Muscle layer of duodenum (tissue), 2 donors: Measurements from ENCODE around the gene GLI3.

Source experiments
- H3K27ac ChIP-seq: one replicate; pipeline ENCODE4 v1.7.0; 2013; ENCODE audit warnings: mild to moderate bottlenecking, low read length
- H3K27me3 ChIP-seq: one replicate; pipeline ENCODE4 v1.7.0; 2013; ENCODE audit warnings: low read depth, mild to moderate bottlenecking, control low read depth, low read length
- H3K36me3 ChIP-seq, 2 donors: one replicate each; pipeline ENCODE4 v1.7.0; 2013; ENCODE audit warnings: low read length in 2 of 2, control low read depth in 1 of 2, mild to moderate bottlenecking in 1 of 2; ENCODE audit not compliant: insufficient read depth in 2 of 2, control insufficient read depth in 1 of 2
- H3K4me1 ChIP-seq, 2 donors: one replicate each; pipeline ENCODE4 v1.7.0; 2013; ENCODE audit warnings: low read length in 2 of 2, mild to moderate bottlenecking in 2 of 2, control low read depth in 1 of 2, moderate library complexity in 1 of 2; ENCODE audit not compliant: insufficient read depth in 2 of 2, control insufficient read depth in 1 of 2
- H3K4me3 ChIP-seq, 2 donors: one replicate each; pipeline ENCODE4 v1.7.0; 2013; ENCODE audit warnings: low read length in 2 of 2, low read depth in 1 of 2, mild to moderate bottlenecking in 1 of 2
- H3K9me3 ChIP-seq, 2 donors: one replicate each; pipeline ENCODE4 v1.7.0; 2013; ENCODE audit warnings: low read length in 2 of 2, control low read depth in 1 of 2, mild to moderate bottlenecking in 1 of 2; ENCODE audit not compliant: control insufficient read depth in 1 of 2
- donor health status: healthy.

Gene GLI3

DNA sequence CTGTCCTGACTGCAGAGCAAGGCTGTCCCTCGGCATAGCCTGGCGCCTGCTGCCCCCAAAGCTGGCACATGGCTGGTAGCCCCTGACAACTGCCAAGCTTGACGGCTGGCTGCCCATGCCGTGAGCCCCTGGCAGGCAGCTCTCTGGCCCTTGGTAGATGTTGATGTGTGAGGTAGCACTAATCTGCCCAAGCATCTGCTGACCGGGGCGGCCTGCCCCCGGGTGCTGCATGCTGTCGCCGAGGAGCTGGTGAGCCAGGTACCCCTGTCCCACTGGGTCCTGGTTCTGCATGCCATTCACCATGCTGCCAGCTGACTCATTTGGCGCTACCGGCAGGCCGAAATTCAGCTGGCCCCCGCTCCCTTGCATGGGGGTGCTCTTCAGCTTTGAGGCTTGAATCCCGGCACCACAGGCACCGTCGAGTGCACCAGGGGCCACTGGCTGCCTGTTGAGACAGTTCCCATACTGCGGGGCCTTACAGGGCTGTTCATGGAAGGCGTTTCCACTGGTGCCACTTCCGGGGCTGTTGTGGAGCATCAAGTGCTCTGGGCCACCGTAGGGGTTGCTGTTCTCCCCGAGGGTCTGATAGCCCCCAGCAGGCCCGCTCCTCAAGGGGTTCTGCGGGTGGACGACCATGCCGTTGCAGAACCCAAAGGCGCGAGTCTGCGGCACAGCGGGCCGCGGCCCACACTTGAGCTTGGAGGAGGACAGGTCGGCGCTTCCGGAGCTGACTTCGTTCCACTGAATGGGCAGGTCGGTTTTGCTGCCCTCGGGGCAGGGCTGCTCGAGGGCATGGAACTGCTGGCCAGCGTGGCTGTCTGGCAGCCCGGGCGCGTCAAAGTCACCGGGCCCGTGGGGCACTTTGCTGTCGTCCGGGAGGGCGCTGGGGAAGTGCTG lies 271.9 kb downstream of the GLI3 start:
- H3K4me1 ChIP-seq = peaks cover 0 to 13% of the 10 kb centered on the region in 2 donors

DNA sequence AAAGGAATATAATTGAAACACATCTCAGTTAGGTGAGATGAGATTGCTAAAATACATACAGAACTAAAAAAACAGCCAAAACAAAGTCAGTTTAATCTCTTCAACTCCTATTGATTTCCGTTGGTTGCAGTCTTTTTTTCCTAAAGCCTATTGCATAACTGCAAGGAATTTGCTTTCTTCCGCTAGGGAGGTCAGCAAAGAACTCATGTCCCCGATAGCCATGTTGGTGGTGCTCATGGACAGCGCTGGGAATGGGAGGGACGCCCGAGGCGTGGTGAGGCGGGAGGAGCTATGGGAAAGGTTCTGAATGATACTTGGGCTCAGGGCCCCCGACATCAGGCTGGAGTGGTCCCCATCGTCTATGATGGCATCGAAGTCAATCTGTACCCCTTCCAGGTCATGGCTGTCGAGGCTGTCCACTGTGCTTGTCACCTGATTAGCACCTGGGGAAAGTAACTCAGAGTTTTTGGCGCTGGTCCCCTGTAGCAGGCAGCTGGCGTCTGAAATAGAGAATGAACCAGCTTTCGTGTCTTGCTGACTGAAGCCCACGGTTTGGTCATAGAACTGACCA lies 272.7 kb downstream of the GLI3 start:
- H3K36me3 ChIP-seq = peaks cover 0 to 41% of the 10 kb centered on the region in 2 donors

More for the DNA sequence above, 271.9 kb downstream of the GLI3 start:
- Histone ChIP-seq H3K27me3 (no peaks in the 10 kb centered on the region), H3K27ac (no peak overlapping the region), H3K9me3 (no peaks in the 10 kb centered on the region), H3K36me3 (peaks cover 0 to 41% of the 10 kb centered on the region in 2 donors), H3K4me3 (no peak overlapping the region)

DNA sequence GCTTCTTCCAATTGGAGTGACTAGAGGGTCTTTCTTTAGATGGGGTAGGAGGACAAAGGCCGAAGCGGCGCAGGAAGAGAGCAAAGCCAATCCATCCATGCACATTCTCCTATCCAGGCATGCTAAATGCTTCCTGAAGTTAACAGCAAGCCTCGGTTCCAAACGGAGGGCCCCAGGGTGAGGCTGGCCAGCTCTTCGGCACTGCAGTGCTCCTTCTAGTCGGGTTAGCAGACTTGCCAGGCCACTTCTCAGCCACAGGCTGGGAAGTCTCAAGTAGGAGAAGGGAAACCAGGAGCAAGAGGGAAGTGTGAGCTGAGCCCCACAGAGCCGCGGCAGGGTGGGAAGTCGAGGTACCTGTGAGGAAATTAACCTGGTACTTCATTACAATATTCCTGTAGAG lies 280.3 kb downstream of the GLI3 start:
- Histone ChIP-seq H3K4me1 (peaks cover 4 to 35% of the 10 kb centered on the region in 2 donors), H3K9me3 (no peaks in the 10 kb centered on the region), H3K27me3 (no peaks in the 10 kb centered on the region), H3K4me3 (no peak overlapping the region), H3K27ac (no peak overlapping the region), H3K36me3 (no peaks in the 10 kb centered on the region)

More for the DNA sequence above, 272.7 kb downstream of the GLI3 start:
- H3K27me3 ChIP-seq = no peaks in the 10 kb centered on the region
- peaks cover 0 to 8% of the 10 kb centered on the region in 2 donors for H3K4me1 ChIP-seq
- H3K4me3 ChIP-seq = no peak overlapping the region
- H3K27ac ChIP-seq = no peak overlapping the region
- no peaks in the 10 kb centered on the region for H3K9me3 ChIP-seq

DNA sequence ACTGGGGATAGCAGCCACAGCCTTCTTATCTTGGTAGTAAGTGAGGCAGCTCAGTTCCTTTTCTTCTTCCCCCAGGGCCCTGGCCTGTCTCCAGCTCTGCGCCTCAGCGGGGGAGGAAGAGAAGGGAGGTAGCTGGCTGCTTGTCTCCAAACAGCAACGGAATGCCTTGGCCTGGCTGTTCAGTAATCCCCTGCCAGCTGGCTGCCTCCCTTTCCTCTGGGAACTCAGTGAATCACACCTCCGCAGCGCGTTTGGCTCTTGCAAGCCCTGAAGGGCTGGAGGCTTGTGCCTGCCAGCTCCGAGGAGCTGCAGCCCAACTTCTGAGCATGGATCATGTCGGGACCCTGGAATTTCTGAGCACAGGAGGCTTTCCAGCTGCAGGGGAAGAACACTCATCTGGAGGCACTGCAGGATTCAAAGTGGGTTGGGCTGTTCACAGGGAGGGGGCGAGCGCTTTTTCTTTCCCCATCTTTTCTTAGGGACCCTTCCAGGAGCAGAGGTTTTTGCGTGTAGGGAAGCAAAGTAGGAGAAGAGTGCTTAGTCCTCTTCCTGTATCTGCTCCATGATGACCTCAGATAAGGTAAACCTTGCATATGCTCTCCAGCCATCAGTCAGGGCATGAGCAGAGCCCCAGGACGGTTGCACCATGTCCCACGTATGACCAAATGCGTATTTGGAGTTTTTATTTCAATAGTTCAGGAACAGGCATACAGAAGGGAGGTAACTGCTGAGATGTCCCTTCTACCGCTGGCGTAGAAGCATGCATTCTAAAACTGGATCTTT lies 280.9 kb downstream of the GLI3 start:
- Histone ChIP-seq H3K27me3 (no peaks in the 10 kb centered on the region), H3K4me3 (peak overlapping the region in 1 of 2 donors; percentile 36), H3K9me3 (no peaks in the 10 kb centered on the region), H3K27ac (peak overlapping the region; percentile 14), H3K4me1 (peaks cover 4 to 31% of the 10 kb centered on the region in 2 donors), H3K36me3 (no peaks in the 10 kb centered on the region)

DNA sequence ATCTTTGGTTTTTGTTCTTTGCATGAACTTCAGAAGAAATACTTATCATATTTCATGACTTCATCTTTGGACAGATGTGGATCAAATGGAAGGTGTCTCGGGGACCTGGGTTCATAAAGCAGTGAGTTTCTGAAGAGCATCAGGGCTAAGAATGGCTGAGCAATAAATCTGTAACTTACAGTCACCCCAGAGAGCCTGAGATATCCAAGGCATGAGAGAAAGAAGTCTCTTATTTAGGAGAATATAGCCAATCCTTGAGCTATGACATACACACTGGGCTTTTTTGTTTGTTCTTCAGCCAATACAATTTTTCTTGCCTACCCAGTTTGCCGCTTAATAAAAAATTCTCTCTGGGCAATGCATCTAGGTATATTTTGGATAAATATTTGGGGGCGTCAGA lies 281.6 kb downstream of the GLI3 start:
- peaks cover 4 to 30% of the 10 kb centered on the region in 2 donors for H3K4me1 ChIP-seq
- peak overlapping the region; percentile 14 for H3K27ac ChIP-seq
- no peaks in the 10 kb centered on the region for H3K36me3 ChIP-seq
- no peaks in the 10 kb centered on the region for H3K27me3 ChIP-seq
- no peaks in the 10 kb centered on the region for H3K9me3 ChIP-seq
- peak overlapping the region in 1 of 2 donors; percentile 36 for H3K4me3 ChIP-seq

DNA sequence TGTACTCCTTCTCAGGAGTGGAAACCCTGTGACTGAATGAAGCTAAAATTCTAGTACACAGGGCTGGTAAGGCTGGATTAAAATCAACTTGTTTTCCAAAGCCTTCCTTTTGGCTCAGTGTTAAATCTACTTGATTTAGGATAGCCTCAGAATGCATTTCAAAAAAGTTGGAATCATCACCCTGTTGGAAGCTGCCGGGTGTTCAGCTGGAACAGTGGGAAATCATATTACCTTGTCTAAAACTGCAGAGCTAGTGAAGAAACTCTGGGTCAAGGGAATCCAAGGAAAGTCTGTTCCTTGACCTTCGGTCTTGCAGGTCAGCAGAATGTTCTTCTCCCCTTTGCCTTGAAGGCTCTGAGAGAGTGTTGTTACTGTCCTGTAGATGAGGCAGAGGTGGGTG lies 282.0 kb downstream of the GLI3 start:
- no peaks in the 10 kb centered on the region for H3K36me3 ChIP-seq
- H3K4me3 ChIP-seq = no peak overlapping the region
- H3K9me3 ChIP-seq = no peaks in the 10 kb centered on the region
- H3K4me1 ChIP-seq = peaks cover 4 to 30% of the 10 kb centered on the region in 2 donors
- no peaks in the 10 kb centered on the region for H3K27me3 ChIP-seq
- H3K27ac ChIP-seq = no peak overlapping the region

DNA sequence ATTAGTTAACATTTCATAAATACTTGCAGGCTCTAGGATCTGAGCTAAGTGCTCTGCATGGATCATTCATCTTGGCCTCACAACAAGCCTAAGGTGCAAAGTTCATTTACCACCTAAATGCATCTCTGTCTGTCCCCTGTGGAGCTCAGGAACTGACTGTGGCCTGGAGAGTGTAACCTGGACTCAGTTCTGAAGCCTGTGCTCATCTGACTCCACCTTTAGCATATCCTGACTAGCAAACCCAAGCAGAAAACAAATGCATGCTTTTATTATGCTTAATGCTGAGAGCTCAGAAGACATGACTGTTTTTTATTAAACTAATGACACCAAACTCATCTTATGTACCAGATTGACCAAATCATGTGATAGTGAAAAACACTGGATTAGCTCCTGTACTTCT lies 288.5 kb downstream of the GLI3 start:
- H3K27me3 ChIP-seq = no peaks in the 10 kb centered on the region
- H3K36me3 ChIP-seq = no peaks in the 10 kb centered on the region
- H3K4me3 ChIP-seq = no peak overlapping the region
- no peaks in the 10 kb centered on the region for H3K9me3 ChIP-seq
- no peak overlapping the region for H3K27ac ChIP-seq
- peaks cover 1 to 6% of the 10 kb centered on the region in 2 donors for H3K4me1 ChIP-seq

DNA sequence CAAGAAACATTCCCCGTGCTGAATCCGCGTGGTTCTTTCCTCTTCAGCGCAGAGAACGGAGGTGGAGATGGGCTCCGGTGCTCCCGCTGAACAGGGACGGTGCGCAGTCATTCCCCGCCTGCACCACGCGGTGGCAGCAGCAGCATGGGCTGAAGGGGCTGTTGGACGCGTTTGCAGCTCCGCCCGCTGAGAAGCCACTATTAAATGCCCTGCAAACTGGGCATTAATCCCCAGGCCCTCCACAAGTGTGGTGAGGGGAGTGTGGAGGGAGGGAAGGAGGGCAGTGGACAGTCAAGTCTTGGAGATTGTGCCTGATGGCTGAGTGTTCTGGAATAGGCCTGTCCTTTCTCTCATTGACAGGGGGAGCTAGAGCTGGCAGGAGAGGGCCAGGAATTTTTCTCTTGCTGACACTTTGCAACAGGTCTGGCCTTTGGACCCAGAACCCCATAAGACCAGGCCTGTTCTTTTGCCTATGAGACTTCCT lies 293.9 kb downstream of the GLI3 start:
- H3K27ac ChIP-seq = no peak overlapping the region
- H3K4me3 ChIP-seq = peak overlapping the region; percentile 47 to 58
- H3K27me3 ChIP-seq = no peaks in the 10 kb centered on the region
- H3K36me3 ChIP-seq = no peaks in the 10 kb centered on the region
- H3K4me1 ChIP-seq = peaks cover 6 to 13% of the 10 kb centered on the region in 2 donors
- no peaks in the 10 kb centered on the region for H3K9me3 ChIP-seq

DNA sequence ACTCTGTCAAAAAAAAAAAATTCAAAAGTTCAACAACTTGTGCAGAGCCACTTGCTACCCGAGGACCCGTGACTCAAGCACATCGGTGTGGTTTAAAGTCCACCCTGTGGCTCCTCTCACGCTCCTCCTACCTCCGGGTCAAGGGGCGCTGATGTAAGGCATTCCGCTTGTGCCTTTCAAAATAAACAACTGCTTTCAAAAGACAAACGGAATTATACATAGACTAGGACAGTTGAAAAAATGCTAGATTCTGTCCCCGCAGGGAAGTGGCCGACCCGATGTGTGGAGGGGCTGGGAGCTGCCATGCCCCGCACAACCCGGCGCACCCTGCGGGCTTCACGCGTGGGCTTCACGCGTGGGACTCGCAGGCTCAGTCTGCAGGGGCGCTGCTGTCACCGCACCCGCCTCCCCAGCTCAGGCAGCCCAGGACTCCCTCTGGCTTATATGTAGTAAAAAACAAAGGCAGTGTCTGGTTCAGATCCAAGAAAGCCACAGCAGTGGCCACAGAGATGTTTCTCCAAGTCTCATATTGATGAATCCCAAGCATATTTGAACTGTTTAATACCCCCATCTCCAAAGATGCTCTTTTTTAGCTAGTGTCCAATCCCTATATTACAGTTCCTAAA lies 294.4 kb downstream of the GLI3 start:
- Histone ChIP-seq H3K27me3 (no peaks in the 10 kb centered on the region), H3K36me3 (no peaks in the 10 kb centered on the region), H3K9me3 (no peaks in the 10 kb centered on the region), H3K4me3 (peak overlapping the region; percentile 47 to 58), H3K27ac (no peak overlapping the region), H3K4me1 (peaks cover 6 to 13% of the 10 kb centered on the region in 2 donors)

DNA sequence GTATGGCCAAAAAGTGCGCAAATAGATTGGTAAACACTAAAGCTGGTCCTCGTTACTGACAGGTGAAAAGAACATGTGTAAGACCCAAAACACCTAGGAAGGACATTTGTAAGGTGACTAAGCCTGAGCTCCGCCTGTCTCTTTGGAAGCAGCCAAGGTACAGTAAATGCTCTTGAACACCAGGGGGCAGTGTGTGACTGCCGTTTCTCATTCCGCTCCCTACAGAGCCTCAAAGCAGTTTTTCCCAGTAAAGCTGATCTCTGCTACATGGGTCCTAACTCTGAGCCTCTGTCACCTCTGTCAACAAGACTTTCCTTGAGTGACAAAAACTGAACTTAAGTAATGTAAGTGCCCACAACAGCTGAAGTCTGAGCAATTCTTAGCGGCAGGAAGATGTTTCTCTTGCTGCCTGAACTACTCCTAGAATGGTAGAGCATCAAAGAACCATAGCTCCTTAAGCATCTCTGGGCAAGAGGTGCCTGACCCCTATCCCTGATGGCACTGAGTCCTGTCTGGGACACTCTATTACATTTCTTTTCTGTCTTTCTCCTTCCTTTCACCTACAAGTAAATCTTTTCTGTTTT lies 296.2 kb downstream of the GLI3 start:
- Histone ChIP-seq H3K27ac (no peak overlapping the region), H3K4me1 (peaks cover 6 to 13% of the 10 kb centered on the region in 2 donors), H3K36me3 (no peaks in the 10 kb centered on the region), H3K4me3 (no peak overlapping the region), H3K9me3 (no peaks in the 10 kb centered on the region), H3K27me3 (no peaks in the 10 kb centered on the region)
